Stimulated activated naive CD8-positive, alpha-beta T cell treated with anti-CD3 and anti-CD28 coated beads, Interleukin-15, amount 100 ng/mL, for 72 hours (primary cell): ENCODE data around the gene CXXC1.
"Not testable (repeated sequence)": the region's sequence is repeated elsewhere in the genome, so short reads cannot be mapped to it uniquely, and the experiment has no call there.

Source experiments
- ATAC-seq: fragments of 150-1000 bp; cut with Tn5 transposase; 2 replicates; pipeline ENCODE4 v1.10.0; 2021; ENCODE audit warnings: mild to moderate bottlenecking, moderate library complexity
- DNase-seq, 2 donors: peaks; one replicate each; pipeline ENCODE4 v3.0.0; 2021 to 2022
- H3K27ac Mint-ChIP-seq, 2 donors: one replicate each; pipeline ENCODE4 v1.8.0; 2022; ENCODE audit warnings: mild to moderate bottlenecking in 2 of 2, mixed read lengths in 2 of 2, moderate library complexity in 2 of 2
- H3K27me3 Mint-ChIP-seq: one replicate; pipeline ENCODE4 v1.8.0; 2022; ENCODE audit warnings: mixed read lengths
- H3K4me1 Mint-ChIP-seq: one replicate; pipeline ENCODE4 v1.8.0; 2022; ENCODE audit warnings: mild to moderate bottlenecking, mixed read lengths
- H3K4me3 Mint-ChIP-seq, 2 donors: one replicate each; pipeline ENCODE4 v1.8.0; 2022; ENCODE audit warnings: mild to moderate bottlenecking in 2 of 2, mixed read lengths in 2 of 2, moderate library complexity in 1 of 2
- H3K9me3 Mint-ChIP-seq, 2 donors: one replicate each; pipeline ENCODE4 v1.8.0; 2022; ENCODE audit warnings: mixed read lengths in 2 of 2

The CXXC1 gene

GRCh38 chr18:50287441-50288347 lies at the start of gene CXXC1:
Gene CXXC1, minus strand, starts transcription at chr18:50287692. Its CDS starts 103 bp downstream, at chr18:50287589.
- no peaks in the 10 kb centered on the region for H3K9me3 Mint-ChIP-seq
- peak; percentile 97 to 99 for DNase-seq
- peak within 1 kb of the TSS; percentile 88 to 97 for H3K4me3 Mint-ChIP-seq
- peaks cover 35% of the 10 kb centered on the region for H3K4me1 Mint-ChIP-seq
- ATAC-seq = peak; percentile 93
- H3K27ac Mint-ChIP-seq = peak within 1 kb of the TSS; percentile 97
- no peaks in the 10 kb centered on the region for H3K27me3 Mint-ChIP-seq

- DNase-seq (no peak), ATAC-seq (no peak)
- no peaks in the 10 kb centered on the region for H3K27me3 Mint-ChIP-seq
- no peak overlapping the region for H3K27ac Mint-ChIP-seq
- no peak overlapping the region for H3K4me3 Mint-ChIP-seq
- H3K4me1 Mint-ChIP-seq = no peaks in the 10 kb centered on the region
- no peaks in the 10 kb centered on the region for H3K9me3 Mint-ChIP-seq
Observed at GRCh38 chr18:50334546-50335152, 47.2 kb upstream of the CXXC1 start.

GRCh38 chr18:50331691-50332090 lies 44.2 kb upstream of the CXXC1 start:
- ATAC-seq = no peak
- Mint-ChIP-seq H3K27ac (no peak overlapping the region), H3K4me3 (no peak overlapping the region), H3K4me1 (no peaks in the 10 kb centered on the region), H3K27me3 (no peaks in the 10 kb centered on the region), H3K9me3 (no peaks in the 10 kb centered on the region)
- DNase-seq = no peak

GRCh38 chr18:50330176-50330575 lies 42.7 kb upstream of the CXXC1 start:
- Mint-ChIP-seq H3K27ac (no peak overlapping the region), H3K27me3 (peaks cover 10% of the 10 kb centered on the region), H3K9me3 (no peaks in the 10 kb centered on the region), H3K4me1 (no peaks in the 10 kb centered on the region), H3K4me3 (no peak overlapping the region)
- no peak for ATAC-seq
- DNase-seq = no peak

- Mint-ChIP-seq H3K27me3 (peaks cover 10% of the 10 kb centered on the region), H3K4me1 (no peaks in the 10 kb centered on the region), H3K4me3 (no peak overlapping the region), H3K9me3 (no peaks in the 10 kb centered on the region), H3K27ac (no peak overlapping the region)
- ATAC-seq = no peak
- no peak for DNase-seq
Observed at GRCh38 chr18:50327983-50328382, 40.5 kb upstream of the CXXC1 start.

- ATAC-seq (peak; percentile 64), DNase-seq (no peak)
- Mint-ChIP-seq H3K27me3 (peaks cover 1% of the 10 kb centered on the region), H3K4me3 (peak overlapping the region; percentile 57 to 74), H3K4me1 (peaks cover 16% of the 10 kb centered on the region), H3K9me3 (no peaks in the 10 kb centered on the region), H3K27ac (peak overlapping the region; percentile 37 to 63)
Observed at GRCh38 chr18:50320719-50321118, 33.2 kb upstream of the CXXC1 start.

GRCh38 chr18:50315100-50315871 lies 27.8 kb upstream of the CXXC1 start:
- Mint-ChIP-seq H3K27me3 (no peaks in the 10 kb centered on the region), H3K9me3 (no peaks in the 10 kb centered on the region), H3K4me3 (no peak overlapping the region), H3K4me1 (peaks cover 5% of the 10 kb centered on the region), H3K27ac (no peak overlapping the region)
- ATAC-seq (no peak), DNase-seq (no peak)

GRCh38 chr18:50313873-50314460 lies 26.5 kb upstream of the CXXC1 start:
- Mint-ChIP-seq H3K4me3 (no peak overlapping the region), H3K9me3 (no peaks in the 10 kb centered on the region), H3K27ac (no peak overlapping the region), H3K27me3 (no peaks in the 10 kb centered on the region), H3K4me1 (no peaks in the 10 kb centered on the region)
- no peak for DNase-seq
- no peak for ATAC-seq

GRCh38 chr18:50313031-50313607 lies 25.6 kb upstream of the CXXC1 start:
- Mint-ChIP-seq H3K4me1 (peaks cover 7% of the 10 kb centered on the region), H3K27me3 (no peaks in the 10 kb centered on the region), H3K4me3 (no peak overlapping the region), H3K27ac (no peak overlapping the region), H3K9me3 (no peaks in the 10 kb centered on the region)
- no peak for DNase-seq
- ATAC-seq = no peak

GRCh38 chr18:50312296-50313030 lies 25.0 kb upstream of the CXXC1 start:
- H3K27ac Mint-ChIP-seq = peak overlapping the region in 1 of 2 donors; percentile 9
- no peak overlapping the region for H3K4me3 Mint-ChIP-seq
- DNase-seq = no peak
- ATAC-seq = no peak
- H3K27me3 Mint-ChIP-seq = no peaks in the 10 kb centered on the region
- peaks cover 13% of the 10 kb centered on the region for H3K4me1 Mint-ChIP-seq
- H3K9me3 Mint-ChIP-seq = no peaks in the 10 kb centered on the region

- no peaks in the 10 kb centered on the region for H3K9me3 Mint-ChIP-seq
- ATAC-seq (no peak), DNase-seq (no peak)
- H3K4me3 Mint-ChIP-seq = no peak overlapping the region
- no peak overlapping the region for H3K27ac Mint-ChIP-seq
- no peaks in the 10 kb centered on the region for H3K27me3 Mint-ChIP-seq
- H3K4me1 Mint-ChIP-seq = peaks cover 21% of the 10 kb centered on the region
Observed at GRCh38 chr18:50311650-50312049, 24.2 kb upstream of the CXXC1 start.

GRCh38 chr18:50310080-50310479 lies 22.6 kb upstream of the CXXC1 start:
- Mint-ChIP-seq H3K4me1 (peaks cover 21% of the 10 kb centered on the region), H3K27me3 (no peaks in the 10 kb centered on the region), H3K9me3 (no peaks in the 10 kb centered on the region), H3K4me3 (no peak overlapping the region), H3K27ac (no peak overlapping the region)
- DNase-seq (no peak), ATAC-seq (no peak)

- peaks cover 21% of the 10 kb centered on the region for H3K4me1 Mint-ChIP-seq
- H3K27me3 Mint-ChIP-seq, H3K9me3 Mint-ChIP-seq, H3K4me3 Mint-ChIP-seq, ATAC-seq, H3K27ac Mint-ChIP-seq, DNase-seq: not testable (repeated sequence)
Observed at GRCh38 chr18:50308851-50309250, 21.4 kb upstream of the CXXC1 start.

GRCh38 chr18:50307738-50308470 lies 20.4 kb upstream of the CXXC1 start:
- peaks cover 11% of the 10 kb centered on the region for H3K27me3 Mint-ChIP-seq
- peak; percentile 79 to 89 for DNase-seq
- peak overlapping the region; percentile 88 to 92 for H3K4me3 Mint-ChIP-seq
- peak; percentile 100 for ATAC-seq
- H3K9me3 Mint-ChIP-seq = no peaks in the 10 kb centered on the region
- peak overlapping the region in 1 of 2 donors; percentile 82 for H3K27ac Mint-ChIP-seq
- H3K4me1 Mint-ChIP-seq = peaks cover 21% of the 10 kb centered on the region
